Adipocyte (in vitro differentiated cells): ENCODE data around the gene VGLL4.
"Not testable (repeated sequence)": the region's sequence is repeated elsewhere in the genome, so short reads cannot be mapped to it uniquely, and the experiment has no call there.

Source experiments
- DNase-seq: peaks from one replicate; pipeline ENCODE4 v3.0.0-alpha.2; 2015; ENCODE audit warnings: low read depth
- H3K27me3 ChIP-seq: replicated peaks from 2 replicates; pipeline ENCODE4 v1.7.0; 2013; ENCODE audit warnings: mild to moderate bottlenecking, low read length, moderate library complexity; ENCODE audit not compliant: control insufficient read depth, insufficient read depth
- H3K36me3 ChIP-seq: 2 replicates; pipeline ENCODE4 v1.7.0; 2013; ENCODE audit warnings: low read length, mild to moderate bottlenecking, moderate library complexity; ENCODE audit not compliant: control insufficient read depth, insufficient read depth, severe bottlenecking
- H3K4me1 ChIP-seq: 2 replicates; pipeline ENCODE4 v1.7.0; 2013; ENCODE audit warnings: mild to moderate bottlenecking, low read length, moderate library complexity; ENCODE audit not compliant: control insufficient read depth, insufficient read depth
- H3K4me3 ChIP-seq: 2 replicates; pipeline ENCODE4 v1.7.0; 2013; ENCODE audit warnings: mild to moderate bottlenecking, low read length, moderate library complexity
- H3K9ac ChIP-seq: 2 replicates; pipeline ENCODE4 v1.7.0; 2013; ENCODE audit warnings: mild to moderate bottlenecking, low read length, moderate library complexity
- H3K9me3 ChIP-seq: 2 replicates; pipeline ENCODE4 v1.7.0; 2013; ENCODE audit warnings: mild to moderate bottlenecking, low read length, moderate library complexity; ENCODE audit not compliant: control insufficient read depth

VGLL4 gene

DNA sequence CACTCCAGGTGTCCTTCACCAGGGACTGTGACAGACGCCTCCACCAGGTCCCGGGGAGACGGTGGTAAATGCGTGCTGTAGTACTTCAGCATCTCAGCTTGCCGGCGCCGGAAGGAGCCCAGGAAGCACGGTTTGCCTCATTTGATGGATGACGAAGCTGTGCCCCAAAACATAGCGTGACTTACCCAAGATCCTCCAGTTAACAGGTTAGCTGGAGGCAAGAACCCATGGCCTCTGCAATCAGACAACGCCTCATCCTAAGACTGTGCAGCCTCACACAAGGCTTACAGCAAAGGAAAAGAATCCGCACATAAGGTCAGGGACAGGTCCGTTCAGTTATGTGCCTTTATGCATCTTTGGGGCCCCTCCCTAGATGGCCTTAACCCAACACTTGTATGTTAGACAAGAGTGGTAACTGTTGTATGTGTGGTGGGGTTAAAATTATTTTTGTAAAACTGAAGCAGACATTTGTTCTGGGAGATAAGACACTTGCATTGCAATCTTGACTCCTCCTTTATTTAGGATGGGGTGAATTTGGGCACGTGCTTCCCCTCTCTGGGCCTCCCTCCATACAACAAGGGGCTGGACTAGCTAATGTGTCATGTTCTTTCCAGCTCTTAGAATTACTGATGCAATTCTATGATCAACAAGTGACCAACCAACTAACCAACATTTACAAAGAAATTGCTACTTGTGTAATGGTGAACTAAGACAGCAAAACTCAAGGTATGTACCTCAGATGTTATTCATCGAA is 39.4 kb downstream of the VGLL4 start:
- H3K4me1 ChIP-seq: peaks cover 74% of the 10 kb centered on the region
- peak; percentile 69 for DNase-seq

DNA sequence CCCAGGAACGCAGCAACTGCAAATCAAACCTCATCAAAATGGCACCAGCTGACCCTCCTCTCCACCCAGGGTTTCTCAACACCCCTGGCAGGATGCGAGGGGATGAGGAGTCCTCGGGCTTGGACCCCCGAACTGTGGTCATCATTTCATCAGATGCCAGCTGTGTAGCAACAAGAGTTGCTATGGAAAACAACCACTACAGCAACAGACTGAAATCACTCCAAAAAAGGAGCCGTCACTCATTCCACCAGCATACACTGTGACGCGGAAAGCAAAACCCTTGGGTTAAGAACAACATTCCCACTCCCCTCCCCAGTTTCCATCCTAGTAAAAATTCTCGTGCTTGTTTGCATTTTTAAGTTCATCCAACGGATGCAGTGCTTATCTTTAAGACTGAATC is 40.1 kb downstream of the VGLL4 start:
- peak overlapping the region; percentile 25 for H3K4me3 ChIP-seq
- H3K9ac ChIP-seq: peak overlapping the region; percentile 63
- H3K36me3 ChIP-seq: peaks cover 5% of the 10 kb centered on the region
- H3K27me3 ChIP-seq: no peaks in the 10 kb centered on the region
- H3K9me3 ChIP-seq: no peaks in the 10 kb centered on the region
- H3K4me1 ChIP-seq: peaks cover 77% of the 10 kb centered on the region
- DNase-seq: peak; percentile 83

More for the DNA sequence above, 39.4 kb downstream of the VGLL4 start:
- Histone ChIP-seq H3K9me3 (no peaks in the 10 kb centered on the region), H3K9ac (peak overlapping the region; percentile 63), H3K4me3 (no peak overlapping the region), H3K27me3 (no peaks in the 10 kb centered on the region), H3K36me3 (peaks cover 5% of the 10 kb centered on the region)

DNA sequence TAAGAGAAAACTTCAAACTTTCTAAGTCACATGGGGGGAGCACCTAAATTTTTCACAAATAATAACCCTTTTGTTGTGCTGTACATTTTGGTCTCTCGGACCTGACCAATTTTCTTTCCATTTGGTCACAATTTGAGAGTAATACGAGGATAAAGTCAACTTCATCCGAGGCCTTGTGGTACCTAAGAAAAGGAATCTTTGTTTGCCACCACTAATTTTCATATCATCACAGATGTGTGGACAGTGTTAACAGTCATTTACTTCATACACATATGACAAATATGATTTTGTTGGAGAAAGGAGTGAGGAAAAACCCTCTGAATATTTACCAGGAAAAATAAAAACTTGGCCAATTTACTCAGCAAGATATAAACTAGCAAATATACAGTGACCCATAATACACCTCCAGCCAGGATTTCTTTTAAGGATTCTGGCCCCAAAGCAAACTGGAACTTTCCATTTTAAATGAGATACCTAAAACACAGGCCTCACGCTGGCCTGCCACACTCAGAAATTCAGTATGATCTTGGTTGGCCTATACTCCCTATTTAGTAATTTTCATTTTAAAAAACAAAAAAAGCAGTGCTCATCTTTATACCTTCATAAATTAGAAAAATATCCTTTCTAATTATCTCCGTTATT is 40.7 kb downstream of the VGLL4 start:
- DNase-seq: no peak
- Histone ChIP-seq H3K4me1 (peaks cover 76% of the 10 kb centered on the region), H3K9me3 (no peaks in the 10 kb centered on the region), H3K9ac (peak overlapping the region; percentile 63), H3K4me3 (peak overlapping the region; percentile 25), H3K36me3 (peaks cover 5% of the 10 kb centered on the region), H3K27me3 (no peaks in the 10 kb centered on the region)

DNA sequence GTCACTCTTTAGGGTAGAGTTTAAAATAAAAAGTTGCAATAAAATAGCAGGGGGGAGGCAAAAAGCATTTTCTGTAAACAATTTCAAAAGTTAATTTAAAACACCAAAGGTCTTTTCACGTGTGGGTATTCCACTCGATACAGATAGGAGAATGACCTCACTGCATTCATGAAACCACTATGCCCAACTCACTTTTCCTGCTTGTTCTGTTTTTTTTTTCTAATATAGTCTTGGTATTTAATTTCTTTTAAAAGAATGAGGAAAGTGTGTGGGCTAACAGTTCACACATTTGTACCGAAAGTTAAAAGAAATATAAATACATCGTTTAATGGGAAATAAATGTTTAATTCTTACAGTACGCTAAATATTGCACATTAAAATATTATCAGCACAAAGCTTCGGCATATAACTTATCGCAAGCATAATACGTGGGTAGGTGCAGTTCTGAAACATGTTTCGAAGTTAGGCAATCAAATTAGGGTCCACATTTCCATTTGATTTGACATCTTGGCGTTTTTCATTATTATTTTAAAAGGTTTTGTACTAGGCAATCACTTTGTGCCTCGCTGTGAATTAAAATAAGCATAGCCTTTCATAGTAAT is 41.4 kb downstream of the VGLL4 start:
- Histone ChIP-seq H3K4me1 (peaks cover 69% of the 10 kb centered on the region), H3K27me3 (no peaks in the 10 kb centered on the region), H3K4me3 (peak overlapping the region; percentile 25), H3K9me3 (no peaks in the 10 kb centered on the region), H3K9ac (peak overlapping the region; percentile 63), H3K36me3 (peaks cover 5% of the 10 kb centered on the region)
- no peak for DNase-seq

DNA sequence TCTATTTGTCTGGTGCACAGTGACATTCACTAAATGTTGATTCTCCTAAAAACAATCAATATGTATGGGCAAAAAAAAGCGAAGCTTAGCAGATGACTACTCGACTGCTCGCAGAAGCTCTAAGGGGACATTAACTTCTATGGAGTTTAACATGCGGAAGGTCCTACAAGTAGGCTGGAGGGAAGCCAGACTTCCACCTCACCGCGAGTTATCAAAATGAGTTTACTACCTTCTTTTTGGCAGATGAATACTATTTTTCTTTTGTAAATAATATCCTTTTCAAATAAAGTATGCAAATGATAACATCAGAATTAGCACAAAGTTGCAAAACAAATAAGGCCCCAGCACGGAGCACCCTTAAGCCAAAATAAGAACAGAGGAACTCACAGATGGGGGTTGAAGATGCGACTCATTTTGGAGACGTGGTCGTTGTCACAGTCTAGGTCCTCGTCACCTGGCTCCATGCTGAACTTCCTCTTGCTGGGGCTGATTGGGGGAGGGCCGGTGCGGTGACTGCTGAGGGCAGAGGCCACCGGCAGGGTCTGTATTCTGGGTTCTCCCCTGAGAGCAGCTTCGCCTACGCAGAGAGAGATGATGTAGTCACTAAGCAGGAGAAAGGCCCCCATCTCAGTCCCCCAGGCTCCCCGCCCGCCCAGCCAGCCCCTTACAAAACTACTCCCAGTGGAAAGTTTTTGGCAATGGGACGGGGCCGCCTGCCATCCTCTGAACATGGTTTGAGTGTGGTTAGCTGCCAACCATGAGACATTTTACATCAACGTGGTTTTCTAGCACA is 42.1 kb downstream of the VGLL4 start:
- Histone ChIP-seq H3K9me3 (no peaks in the 10 kb centered on the region), H3K36me3 (peaks cover 5% of the 10 kb centered on the region), H3K9ac (peak overlapping the region; percentile 80), H3K4me3 (peak overlapping the region; percentile 67), H3K27me3 (no peaks in the 10 kb centered on the region), H3K4me1 (peaks cover 62% of the 10 kb centered on the region)
- no peak for DNase-seq

DNA sequence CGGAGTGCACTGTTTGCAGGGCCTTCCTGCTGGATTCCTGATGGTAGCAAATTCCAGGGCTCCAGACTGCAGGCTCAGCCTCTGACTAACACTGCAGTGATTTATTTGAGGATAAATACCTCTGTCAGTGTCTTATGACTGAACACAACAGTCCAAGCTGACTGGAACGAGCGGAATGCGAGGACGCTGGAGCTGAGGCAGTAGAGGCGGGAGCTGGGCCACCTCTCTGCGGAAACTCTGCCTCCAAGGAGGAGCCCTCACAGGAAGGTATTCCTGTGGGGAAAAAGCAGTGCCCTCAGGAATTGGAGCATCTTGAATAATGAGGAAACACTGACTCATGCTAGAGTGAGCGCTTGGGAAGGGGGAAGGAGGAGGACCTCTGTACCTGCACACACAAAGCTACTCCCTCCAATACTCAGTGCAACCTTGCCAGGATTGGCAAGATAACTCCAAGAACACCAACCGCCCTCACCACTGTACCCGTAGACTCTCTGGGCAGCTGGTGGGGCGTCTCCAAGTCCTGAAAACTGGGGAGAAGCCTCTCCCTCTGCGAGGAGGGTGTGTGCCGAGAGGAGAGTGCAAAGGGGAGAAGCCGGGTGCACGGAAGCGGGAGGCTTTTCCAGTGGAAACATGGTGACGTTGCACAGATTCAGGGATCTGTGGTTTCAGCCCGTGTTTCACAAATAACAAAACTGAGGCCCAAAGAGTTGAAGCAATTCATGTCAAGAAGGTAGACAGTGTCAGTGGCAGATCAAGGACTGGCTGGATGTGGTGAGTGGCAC is 43.0 kb downstream of the VGLL4 start:
- DNase-seq: peak; percentile 97

DNA sequence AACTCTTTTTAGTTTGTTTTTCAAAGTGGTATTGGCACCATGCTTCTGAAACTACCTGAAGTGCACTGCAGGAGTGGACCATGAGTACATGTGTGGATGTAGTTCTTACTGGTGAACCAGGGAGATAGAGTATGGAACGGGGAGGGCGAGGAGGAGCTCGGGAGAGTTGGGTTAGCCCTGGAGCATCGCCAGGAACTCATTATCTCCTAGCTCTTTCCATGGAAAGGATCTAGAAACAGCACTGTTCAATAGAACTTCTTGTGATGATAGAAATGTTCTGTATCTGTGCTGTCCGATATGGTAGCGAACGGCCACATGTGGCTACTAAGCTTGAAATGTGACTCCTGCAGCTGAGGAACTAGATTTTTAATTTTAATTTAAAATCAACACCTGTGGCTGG is 47.3 kb downstream of the VGLL4 start:
- Histone ChIP-seq H3K4me3 (no peak overlapping the region), H3K27me3 (no peaks in the 10 kb centered on the region), H3K36me3 (peaks cover 4% of the 10 kb centered on the region), H3K9me3 (no peaks in the 10 kb centered on the region), H3K9ac (no peak overlapping the region), H3K4me1 (peaks cover 43% of the 10 kb centered on the region)
- no peak for DNase-seq

More for the DNA sequence above, 43.0 kb downstream of the VGLL4 start:
- peaks cover 5% of the 10 kb centered on the region for H3K36me3 ChIP-seq
- H3K4me1 ChIP-seq: peaks cover 59% of the 10 kb centered on the region
- peak overlapping the region; percentile 67 for H3K4me3 ChIP-seq
- H3K9me3 ChIP-seq: no peaks in the 10 kb centered on the region
- H3K27me3 ChIP-seq: no peaks in the 10 kb centered on the region
- peak overlapping the region; percentile 81 for H3K9ac ChIP-seq

DNA sequence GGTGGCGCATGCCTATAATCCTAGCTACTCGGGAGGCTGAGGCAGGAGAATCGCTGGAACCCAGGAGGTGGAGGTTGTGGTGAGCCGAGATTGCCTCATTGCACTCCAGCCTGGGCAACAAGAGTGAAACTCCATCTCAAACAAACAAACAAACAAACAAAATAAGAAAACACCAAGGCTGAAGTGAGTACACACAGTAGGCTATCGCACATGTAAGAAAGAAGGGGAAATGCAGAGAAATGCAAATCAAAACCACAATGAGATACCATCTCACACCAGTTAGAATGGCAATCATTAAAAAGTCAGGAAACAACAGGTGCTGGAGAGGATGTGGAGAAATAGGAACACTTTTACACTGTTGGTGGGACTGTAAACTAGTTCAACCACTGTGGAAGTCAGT is 48.7 kb downstream of the VGLL4 start:
- not testable (repeated sequence) for H3K9ac ChIP-seq, H3K36me3 ChIP-seq, H3K27me3 ChIP-seq, DNase-seq, H3K4me3 ChIP-seq, H3K9me3 ChIP-seq
- peaks cover 45% of the 10 kb centered on the region for H3K4me1 ChIP-seq

DNA sequence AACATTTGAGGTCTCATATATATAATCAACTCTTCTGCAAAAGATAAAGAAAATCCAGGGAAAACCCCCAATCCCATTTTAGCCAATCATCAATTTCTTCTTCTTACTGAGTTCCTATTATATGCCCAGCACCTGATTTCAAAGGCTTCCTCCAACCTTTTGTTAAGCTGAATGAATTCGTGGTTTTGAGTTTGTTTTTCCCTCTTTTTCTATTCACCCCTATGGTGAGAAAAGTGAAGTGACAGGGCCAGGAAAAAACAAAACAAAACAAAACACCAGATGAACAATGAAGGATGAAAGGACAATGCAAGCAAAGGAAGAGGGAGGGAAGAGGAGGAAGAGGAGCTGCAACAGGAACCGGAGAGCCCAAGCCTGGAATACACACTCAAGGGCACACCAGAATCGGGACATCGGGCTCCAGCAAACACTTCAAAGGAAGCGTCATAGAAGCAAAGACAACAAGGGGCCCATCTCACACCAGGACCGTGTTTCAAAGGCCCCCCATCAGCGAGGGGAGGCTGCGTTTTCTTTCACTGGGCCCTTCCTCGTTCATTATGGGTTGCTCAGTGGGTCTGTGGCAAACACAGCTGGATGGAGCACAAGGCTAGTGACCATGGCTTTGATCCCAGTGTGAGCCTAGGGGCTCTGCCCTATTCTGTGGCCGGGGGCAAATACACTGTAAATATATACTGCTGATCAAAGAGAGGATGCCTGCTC is 50.2 kb downstream of the VGLL4 start:
- no peak overlapping the region for H3K9ac ChIP-seq
- H3K4me1 ChIP-seq: peaks cover 50% of the 10 kb centered on the region
- DNase-seq: no peak
- no peaks in the 10 kb centered on the region for H3K9me3 ChIP-seq
- no peak overlapping the region for H3K4me3 ChIP-seq
- no peaks in the 10 kb centered on the region for H3K27me3 ChIP-seq
- no peaks in the 10 kb centered on the region for H3K36me3 ChIP-seq
